GM21528 (cell line): ENCODE data around the gene KLF16.

ENCODE experiments used
- ATAC-seq: cut with Tn5 transposase; IDR thresholded peaks from one replicate; pipeline ENCODE4 v1.9.1; 2021; ENCODE audit warnings: mild to moderate bottlenecking, moderate library complexity; ENCODE audit not compliant: unreplicated experiment, low FRiP score

KLF16 gene

GRCh38 chr19:1856698-1857603 lies 6.4 kb downstream of the KLF16 start:
- ATAC-seq, result no peak

- ATAC-seq, result no peak
Observed at GRCh38 chr19:1856345-1856697, 7.1 kb downstream of the KLF16 start.

GRCh38 chr19:1855828-1856255 lies 7.5 kb downstream of the KLF16 start:
- ATAC-seq, result no peak

GRCh38 chr19:1855040-1855827 lies 8.1 kb downstream of the KLF16 start:
- peak; percentile 34 for ATAC-seq

- no peak for ATAC-seq
Observed at GRCh38 chr19:1854542-1855039, 8.8 kb downstream of the KLF16 start.

- no peak for ATAC-seq
Observed at GRCh38 chr19:1854039-1854541, 9.3 kb downstream of the KLF16 start.

GRCh38 chr19:1853295-1854038 lies 9.9 kb downstream of the KLF16 start:
- no peak for ATAC-seq

GRCh38 chr19:1852581-1853128 lies 10.7 kb downstream of the KLF16 start:
- no peak for ATAC-seq

GRCh38 chr19:1851654-1852580 lies 11.5 kb downstream of the KLF16 start:
- ATAC-seq, result no peak

GRCh38 chr19:1850809-1851653 lies 12.3 kb downstream of the KLF16 start:
- no peak for ATAC-seq

GRCh38 chr19:1849886-1850398 lies 13.4 kb downstream of the KLF16 start:
- no peak for ATAC-seq

- ATAC-seq, result no peak
Observed at GRCh38 chr19:1849132-1849474, 14.3 kb downstream of the KLF16 start.

- peak; percentile 63 for ATAC-seq
Observed at GRCh38 chr19:1848399-1849131, 14.8 kb downstream of the KLF16 start, which contains the start of gene REXO1. REXO1 (minus strand) TSS chr19:1848483; CDS start chr19:1848358, 125 bp downstream.

- peak; percentile 26 for ATAC-seq
Observed at GRCh38 chr19:1847684-1848398, 15.5 kb downstream of the KLF16 start.

- no peak for ATAC-seq
Observed at GRCh38 chr19:1847348-1847683, 16.1 kb downstream of the KLF16 start.

- no peak for ATAC-seq
Observed at GRCh38 chr19:1846517-1847204, 16.7 kb downstream of the KLF16 start.
